ENCODE results near the gene ANKHD1. TPM values are rescaled to one million over a fixed set of nuclear protein-coding genes. Genes with fewer than 3 reads are reported as not detected.

The ANKHD1 gene
- total and polyA plus RNA-seq, 2 of the 8 experiments (the other 6 are each of a cell fraction or from before 2014, with no cell fraction given), result 69.9 to 108 TPM

DNA sequence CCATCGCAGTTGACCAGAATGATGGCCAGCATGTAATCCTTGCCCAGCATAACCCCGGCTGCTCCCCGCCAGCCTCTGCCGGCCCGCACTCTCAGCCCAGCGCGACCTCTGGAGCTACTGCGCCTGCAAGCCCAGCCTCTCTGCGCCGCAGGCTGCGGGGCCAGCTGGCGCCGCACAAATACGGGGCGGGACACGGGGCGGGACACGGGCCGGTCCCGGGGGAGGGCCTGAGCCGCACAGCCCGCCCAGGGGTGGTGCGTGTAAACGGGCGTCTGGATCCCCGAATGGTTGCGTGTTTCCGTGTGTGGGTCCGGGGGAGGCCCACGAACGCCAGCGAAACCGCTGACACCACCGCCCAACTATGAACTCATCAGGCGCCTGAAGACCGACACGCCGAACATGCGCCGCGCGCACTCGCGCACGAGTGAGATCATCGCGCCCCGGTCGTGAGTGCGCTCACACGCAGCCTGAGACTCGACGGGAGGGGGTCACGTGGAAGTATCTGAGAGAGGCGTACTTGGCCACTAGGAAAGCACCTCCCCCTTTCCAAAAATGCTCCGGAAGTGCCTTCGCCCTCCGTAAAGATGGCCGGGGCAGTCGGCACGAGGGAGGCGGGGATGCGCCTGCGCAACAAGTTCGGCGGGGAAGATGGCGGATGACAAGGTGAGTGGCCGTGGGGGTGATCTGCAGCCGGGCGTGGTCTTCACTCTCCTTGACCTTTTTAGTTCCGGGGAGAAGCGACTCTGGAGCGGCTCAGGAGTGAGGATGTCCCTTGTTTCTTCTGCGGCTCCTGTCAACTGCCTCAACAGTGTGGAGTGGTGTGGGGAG lies 162.8 kb downstream of the ANKHD1 start, which contains the start of the genes APBB3 and SLC35A4:
Gene APBB3 (minus strand): TSS at position 403 of the 828 bp plus-strand sequence. CDS start 353 bp downstream, at position 50.
Gene SLC35A4 (plus strand): TSS at position 633 of the 828 bp plus-strand sequence. CDS start 2,342 bp downstream, outside the sequence.
- peaks cover 14% of the 10 kb centered on the region for H3K23me2 ChIP-seq (ENCODE audit: low read depth, low read length)
- ChIA-PET POLR2A (ENCODE audit: partially characterized antibody) (interaction anchor here (0.9 to 10.8 kb wide), 6 partner anchors 7 to 82 kb away, joined by 3 to 191 read pairs (median 14); partner anchors contain the start of genes EIF4EBP3 and SRA1), CTCF (ENCODE audit: partially characterized antibody) (interaction anchor here (0.9 to 3.7 kb wide), 4 partner anchors 13 to 74 kb away, joined by 3 to 20 read pairs (median 10); partner anchors contain the start of gene EIF4EBP3)
- TF ChIP-seq POLR2A (IDR thresholded peaks at IDR 0.05; ENCODE audit: control extremely low read depth in 1 of 2, low read depth in 2 of 2, low read length in 2 of 2), result peak in 1 of 2 experiments; percentile 48; a peak in 2 of 3 replicates
- TF ChIP-seq SP4 (IDR thresholded peaks at IDR 0.05; ENCODE audit: low read length), result peak; percentile 83; the same call in 1 of the 2 replicates
- TF ChIP-seq TBP (IDR thresholded peaks at IDR 0.05; ENCODE audit: low read depth, low read length), result peak; percentile 74
- TF ChIP-seq, protein P1, sequence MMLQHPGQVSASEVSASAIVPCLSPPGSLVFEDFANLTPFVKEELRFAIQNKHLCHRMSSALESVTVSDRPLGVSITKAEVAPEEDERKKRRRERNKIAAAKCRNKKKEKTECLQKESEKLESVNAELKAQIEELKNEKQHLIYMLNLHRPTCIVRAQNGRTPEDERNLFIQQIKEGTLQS (IDR thresholded peaks at IDR 0.05; ENCODE audit: insufficient read depth, low read depth, low read length), result 0 out of 2 replicates have a peak, but pooled peaks have one; percentile 30
- peak; percentile 95 for TF ChIP-seq NRF1 (IDR thresholded peaks at IDR 0.05; ENCODE audit: low read depth, low read length)
- TF ChIP-seq, protein P2, sequence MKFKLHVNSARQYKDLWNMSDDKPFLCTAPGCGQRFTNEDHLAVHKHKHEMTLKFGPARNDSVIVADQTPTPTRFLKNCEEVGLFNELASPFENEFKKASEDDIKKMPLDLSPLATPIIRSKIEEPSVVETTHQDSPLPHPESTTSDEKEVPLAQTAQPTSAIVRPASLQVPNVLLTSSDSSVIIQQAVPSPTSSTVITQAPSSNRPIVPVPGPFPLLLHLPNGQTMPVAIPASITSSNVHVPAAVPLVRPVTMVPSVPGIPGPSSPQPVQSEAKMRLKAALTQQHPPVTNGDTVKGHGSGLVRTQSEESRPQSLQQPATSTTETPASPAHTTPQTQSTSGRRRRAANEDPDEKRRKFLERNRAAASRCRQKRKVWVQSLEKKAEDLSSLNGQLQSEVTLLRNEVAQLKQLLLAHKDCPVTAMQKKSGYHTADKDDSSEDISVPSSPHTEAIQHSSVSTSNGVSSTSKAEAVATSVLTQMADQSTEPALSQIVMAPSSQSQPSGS (IDR thresholded peaks at IDR 0.05; ENCODE audit: low read length), result 0 out of 2 replicates have a peak, but pooled peaks have one; percentile 66
- peak; percentile 20 to 54; a peak in 2 of 4 replicates for TF ChIP-seq SIN3A (conservative IDR thresholded peaks at IDR 0.05 in 1 of 2, IDR thresholded peaks at IDR 0.05 in 1 of 2; ENCODE audit: low read depth in 1 of 2, low read length in 2 of 2)
- TF ChIP-seq FOSL1 (IDR thresholded peaks at IDR 0.05; ENCODE audit: insufficient read depth, low read depth, low read length), result no peak

More for the DNA sequence above, 162.8 kb downstream of the ANKHD1 start, which contains the start of the genes APBB3 and SLC35A4:
- H3K79me2 ChIP-seq (ENCODE audit: control insufficient read depth in 1 of 2, insufficient read depth in 2 of 2, low read length in 2 of 2), result peaks cover 3 to 9% of the 10 kb centered on the region in 2 experiments; a peak in 3 of 4 replicates
- no peak within 1 kb of the TSS for H3K23ac ChIP-seq (ENCODE audit: insufficient read length)
- no peaks in the 10 kb centered on the region for H4K20me1 ChIP-seq (replicated peaks in 1 of 2; ENCODE audit: control insufficient read depth in 1 of 2, insufficient read depth in 2 of 2, low read length in 2 of 2)
- peak within 1 kb of the TSS; percentile 35; the same call in 1 of the 2 replicates for H2BK12ac ChIP-seq (ENCODE audit: low read depth, low read length)
- 4% methylated on average over 61 of the region's 74 CpGs; no CpG with 5 or more reads in 1 of the 2 experiments for WGBS, 2 experiments (ENCODE audit: extremely low coverage in 1 of 2, insufficient coverage in 1 of 2, insufficient read length in 1 of 2, insufficient replicate concordance in 2 of 2, low coverage in 1 of 2, low lambda C conversion rate in 2 of 2, missing lambda C conversion rate in 1 of 2)
- H2BK20ac ChIP-seq (ENCODE audit: low read length), result no peak within 1 kb of the TSS
- peak within 1 kb of the TSS; percentile 78 for H3K56ac ChIP-seq (replicated peaks; ENCODE audit: insufficient read length, low read depth, low read length)
- peak within 1 kb of the TSS; percentile 72 to 95 (median 85) for H3K9ac ChIP-seq (replicated peaks in 1 of 4; ENCODE audit: extremely low read depth in 1 of 4, low read depth in 3 of 4, low read length in 3 of 4)
- peak within 1 kb of the TSS; percentile 76 for H2BK5ac ChIP-seq (ENCODE audit: low read depth, low read length)
- H4K5ac ChIP-seq (ENCODE audit: insufficient read length, low read depth, low read length), result peak within 1 kb of the TSS; percentile 87
- H4K8ac ChIP-seq (ENCODE audit: extremely low read depth, insufficient read depth, low read length), result peak within 1 kb of the TSS; percentile 84; the same call in 1 of the 2 replicates
- H2AK5ac ChIP-seq (ENCODE audit: low read depth, low read length), result peak within 1 kb of the TSS; percentile 86; the same call in 1 of the 2 replicates
- no peaks in the 10 kb centered on the region; a peak in 1 of 7 replicates for H3K27me3 ChIP-seq (replicated peaks in 1 of 4; ENCODE audit: control insufficient read depth in 3 of 4, extremely low read depth in 1 of 4, insufficient read depth in 3 of 4, low read length in 3 of 4)
- H2AFZ ChIP-seq (ENCODE audit: low read length), result peak within 1 kb of the TSS; percentile 81
- H3K36me3 ChIP-seq (ENCODE audit: control insufficient read depth in 2 of 4, insufficient read depth in 4 of 4, low read length in 3 of 4), result peaks cover 0 to 18% (median 13%) of the 10 kb centered on the region in 4 experiments; a peak in 4 of 8 replicates
- no peak within 1 kb of the TSS for H2BK120ac ChIP-seq (replicated peaks; ENCODE audit: low read depth, low read length)
- peak within 1 kb of the TSS; percentile 65 for H3K27ac ChIP-seq (ENCODE audit: low read depth, low read length)
- H3K79me1 ChIP-seq (ENCODE audit: low read depth, low read length), result peaks cover 7% of the 10 kb centered on the region
- 0 out of 2 replicates have a peak within 1 kb of the TSS, but pooled peaks have one; percentile 2 for H2BK15ac ChIP-seq (ENCODE audit: low read length)
- FAIRE-seq (peak; percentile 62), DNase-seq (ENCODE audit: low read depth in 1 of 2, low spot score in 2 of 2) (peak; percentile 84 to 89)
- peak within 1 kb of the TSS; percentile 90 to 99 (median 95) for H3K4me3 ChIP-seq (ENCODE audit: extremely low read depth in 1 of 4, insufficient read depth in 2 of 4, low read depth in 3 of 4, low read length in 4 of 4)
- no peak within 1 kb of the TSS for H3K14ac ChIP-seq (ENCODE audit: insufficient read length)
- H3K4ac ChIP-seq (replicated peaks; ENCODE audit: insufficient read length, low read depth, low read length), result peak within 1 kb of the TSS; percentile 17
- no peaks in the 10 kb centered on the region for H3K9me3 ChIP-seq (ENCODE audit: insufficient read depth in 2 of 2, low read depth in 1 of 2, low read length in 1 of 2)
- peak within 1 kb of the TSS; percentile 95 for H3K18ac ChIP-seq (ENCODE audit: extremely low read depth, low read length)
- H4K91ac ChIP-seq (replicated peaks; ENCODE audit: insufficient read length, low read length), result peak within 1 kb of the TSS; percentile 91
- peak within 1 kb of the TSS; percentile 90 to 98 for H3K4me2 ChIP-seq (ENCODE audit: insufficient read depth in 1 of 2, low read depth in 2 of 2, low read length in 2 of 2)
- H3K4me1 ChIP-seq (replicated peaks in 1 of 4; ENCODE audit: control insufficient read depth in 3 of 4, insufficient read depth in 4 of 4, low read length in 3 of 4), result peaks cover 0 to 11% (median 4%) of the 10 kb centered on the region in 4 experiments; a peak in 5 of 7 replicates

Measured in H1 (cell line).